OCI-LY3 (cell line): ENCODE data around the gene AGPAT1.
A peak's percentile ranks its signal among the peaks of the same experiment; 100 is the strongest.
"Not testable (repeated sequence)": the region's sequence is repeated elsewhere in the genome, so short reads cannot be mapped to it uniquely, and the experiment has no call there.

Source experiments
- H2AFZ ChIP-seq: fragments of 200-600, 300-600 bp; shearing (Covaris generic); 2 replicates; pipeline ENCODE4 v1.6.0; 2014; ENCODE audit warnings: antibody characterized with exemption, low read depth, low read length
- H3K27ac ChIP-seq: fragments of 200-600, 300-600 bp; sonication (generic); 2 replicates; pipeline ENCODE4 v1.5.1; 2014; ENCODE audit warnings: mild to moderate bottlenecking, low read length, moderate library complexity, mixed read lengths
- H3K27me3 ChIP-seq: fragments of 200-600, 300-600 bp; sonication (generic); 2 replicates; pipeline ENCODE4 v1.6.1; 2014; ENCODE audit warnings: low read depth, low read length, mixed read lengths
- H3K36me3 ChIP-seq: fragments of 200-600, 300-600 bp; sonication (generic); replicated peaks from 2 replicates; pipeline ENCODE3; 2014; ENCODE audit warnings: low read depth, low read length, mixed read lengths
- H3K4me1 ChIP-seq: fragments of 300-600, 200-600 bp; sonication (generic); 2 replicates; pipeline ENCODE4 v1.6.1; 2014; ENCODE audit warnings: low read length, mixed read lengths
- H3K4me2 ChIP-seq: fragments of 200-600, 300-600 bp; sonication (generic); 2 replicates; pipeline ENCODE4 v1.6.1; 2014; ENCODE audit warnings: low read length, mixed read lengths
- H3K4me3 ChIP-seq: fragments of 300-600, 200-600 bp; sonication (generic); 2 replicates; pipeline ENCODE4 v1.5.1; 2014; ENCODE audit warnings: antibody characterized with exemption, mild to moderate bottlenecking, low read length, moderate library complexity
- H3K79me2 ChIP-seq: fragments of 300-600, 200-600 bp; shearing (Covaris generic); 2 replicates; pipeline ENCODE4 v1.6.1; 2014; ENCODE audit warnings: mild to moderate bottlenecking, low read length, mixed read lengths
- H3K9ac ChIP-seq: fragments of 300-600, 200-600 bp; shearing (Covaris generic); 2 replicates; pipeline ENCODE4 v1.6.0; 2014; ENCODE audit warnings: mild to moderate bottlenecking, low read length, moderate library complexity
- H3K9me3 ChIP-seq: fragments of 200-600, 300-600 bp; shearing (Covaris generic); 2 replicates; pipeline ENCODE4 v1.6.1; 2014; ENCODE audit warnings: low read length, mixed read lengths; ENCODE audit not compliant: insufficient read depth
- H4K20me1 ChIP-seq: fragments of 200-600, 300-600 bp; sonication (generic); 2 replicates; pipeline ENCODE4 v1.6.1; 2016; ENCODE audit warnings: low read length, mixed read lengths; ENCODE audit not compliant: insufficient read depth
- EZH2phosphoT487 ChIP-seq: fragments of 200-600 bp; shearing (Covaris generic); IDR thresholded peaks from 2 replicates; pipeline ENCODE4 v1.6.1; 2018; ENCODE audit warnings: antibody characterized with exemption, mixed run types, low read depth
- TF ChIP-seq, protein P1 (sequence below): fragments of 200-600, 300-600 bp; sonication (generic); IDR thresholded peaks from 2 replicates; pipeline ENCODE4 v1.5.1; 2014; ENCODE audit warnings: antibody characterized with exemption, low read length, low read depth

The AGPAT1 gene

DNA sequence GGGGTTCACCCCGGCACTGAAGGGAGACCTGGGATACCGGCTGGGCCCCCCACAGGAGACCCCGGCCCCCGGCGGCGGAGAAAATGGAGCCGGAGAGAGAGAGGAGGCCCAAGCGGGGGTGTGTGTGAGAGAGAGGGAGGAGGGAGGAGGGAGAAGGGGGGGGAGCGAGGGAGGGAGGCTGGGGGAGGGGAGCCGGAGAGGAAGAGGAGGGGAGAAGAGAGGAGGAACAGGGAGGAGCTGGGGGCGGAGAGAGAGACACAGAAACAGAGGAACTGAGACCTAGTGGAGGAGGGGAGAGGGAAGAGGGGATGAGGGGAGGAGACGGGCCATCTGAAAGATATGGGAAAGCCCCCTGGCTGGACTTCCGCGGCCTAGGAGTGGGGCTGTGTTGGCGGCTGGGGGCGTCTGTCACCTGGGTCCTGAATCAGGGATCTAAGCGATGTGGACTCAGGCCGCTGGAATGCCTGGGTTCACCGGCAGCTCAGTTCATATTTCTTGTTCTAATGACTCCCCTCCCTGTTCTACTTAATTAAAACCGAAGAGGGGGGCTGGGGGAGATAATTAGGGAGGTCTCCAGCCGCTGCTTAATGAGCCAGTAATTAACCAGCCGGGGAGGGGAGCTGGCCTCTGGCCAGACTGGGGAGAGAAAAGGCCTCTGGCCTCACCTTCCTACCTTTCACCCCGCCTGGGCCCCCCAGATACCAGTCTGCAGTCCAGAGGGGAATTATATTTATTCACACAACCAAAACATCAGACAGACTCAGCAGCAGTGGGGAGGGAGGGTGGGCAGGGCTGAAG is 14.4 kb upstream of the AGPAT1 start, which contains the start of gene PBX2:
Gene PBX2 (minus strand): TSS at position 149 of the 798 bp plus-strand sequence. CDS start 287 bp downstream, outside the sequence.
- no peaks in the 10 kb centered on the region for H3K27me3 ChIP-seq
- H4K20me1 ChIP-seq, result no peaks in the 10 kb centered on the region
- no peaks in the 10 kb centered on the region for H3K9me3 ChIP-seq
- H3K4me2 ChIP-seq, result peak within 1 kb of the TSS; percentile 100
- peaks cover 59% of the 10 kb centered on the region for H3K4me1 ChIP-seq
- peak within 1 kb of the TSS; percentile 100 for H3K9ac ChIP-seq
- H3K27ac ChIP-seq, result peak within 1 kb of the TSS; percentile 97
- peak within 1 kb of the TSS; percentile 93 for H3K4me3 ChIP-seq
- H2AFZ ChIP-seq, result no peak within 1 kb of the TSS
- H3K79me2 ChIP-seq, result peaks cover 48% of the 10 kb centered on the region
- H3K36me3 ChIP-seq, result peaks cover 18% of the 10 kb centered on the region
- TF ChIP-seq, protein P1, sequence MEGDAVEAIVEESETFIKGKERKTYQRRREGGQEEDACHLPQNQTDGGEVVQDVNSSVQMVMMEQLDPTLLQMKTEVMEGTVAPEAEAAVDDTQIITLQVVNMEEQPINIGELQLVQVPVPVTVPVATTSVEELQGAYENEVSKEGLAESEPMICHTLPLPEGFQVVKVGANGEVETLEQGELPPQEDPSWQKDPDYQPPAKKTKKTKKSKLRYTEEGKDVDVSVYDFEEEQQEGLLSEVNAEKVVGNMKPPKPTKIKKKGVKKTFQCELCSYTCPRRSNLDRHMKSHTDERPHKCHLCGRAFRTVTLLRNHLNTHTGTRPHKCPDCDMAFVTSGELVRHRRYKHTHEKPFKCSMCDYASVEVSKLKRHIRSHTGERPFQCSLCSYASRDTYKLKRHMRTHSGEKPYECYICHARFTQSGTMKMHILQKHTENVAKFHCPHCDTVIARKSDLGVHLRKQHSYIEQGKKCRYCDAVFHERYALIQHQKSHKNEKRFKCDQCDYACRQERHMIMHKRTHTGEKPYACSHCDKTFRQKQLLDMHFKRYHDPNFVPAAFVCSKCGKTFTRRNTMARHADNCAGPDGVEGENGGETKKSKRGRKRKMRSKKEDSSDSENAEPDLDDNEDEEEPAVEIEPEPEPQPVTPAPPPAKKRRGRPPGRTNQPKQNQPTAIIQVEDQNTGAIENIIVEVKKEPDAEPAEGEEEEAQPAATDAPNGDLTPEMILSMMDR, result no peak
- TF ChIP-seq EZH2phosphoT487, result no peak

DNA sequence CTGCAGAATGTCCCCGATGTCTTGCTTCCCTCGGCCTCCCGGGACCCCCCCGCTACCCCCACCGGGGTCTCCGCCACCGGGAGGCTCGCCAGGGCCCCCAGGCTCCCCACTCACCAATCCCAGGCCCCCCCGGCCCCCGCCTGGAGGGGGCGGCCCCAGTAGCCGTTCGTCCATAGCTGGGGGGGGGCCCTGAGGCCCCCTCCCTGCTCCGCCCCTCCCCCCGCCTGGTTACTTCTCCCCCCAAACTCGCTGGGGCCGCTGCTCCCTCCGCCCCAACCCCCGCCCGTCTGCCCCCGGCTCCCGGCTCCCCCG is 13.8 kb upstream of the AGPAT1 start:
- Histone ChIP-seq H3K9ac (peak overlapping the region; percentile 90), H3K9me3 (no peaks in the 10 kb centered on the region), H4K20me1 (no peaks in the 10 kb centered on the region), H3K4me3 (peak overlapping the region; percentile 93), H3K27me3 (no peaks in the 10 kb centered on the region), H2AFZ (no peak overlapping the region), H3K4me1 (peaks cover 55% of the 10 kb centered on the region), H3K4me2 (peak overlapping the region; percentile 93), H3K79me2 (peaks cover 48% of the 10 kb centered on the region), H3K36me3 (peaks cover 18% of the 10 kb centered on the region), H3K27ac (peak overlapping the region; percentile 74)
- TF ChIP-seq, protein P1, result no peak
- TF ChIP-seq EZH2phosphoT487, result no peak

DNA sequence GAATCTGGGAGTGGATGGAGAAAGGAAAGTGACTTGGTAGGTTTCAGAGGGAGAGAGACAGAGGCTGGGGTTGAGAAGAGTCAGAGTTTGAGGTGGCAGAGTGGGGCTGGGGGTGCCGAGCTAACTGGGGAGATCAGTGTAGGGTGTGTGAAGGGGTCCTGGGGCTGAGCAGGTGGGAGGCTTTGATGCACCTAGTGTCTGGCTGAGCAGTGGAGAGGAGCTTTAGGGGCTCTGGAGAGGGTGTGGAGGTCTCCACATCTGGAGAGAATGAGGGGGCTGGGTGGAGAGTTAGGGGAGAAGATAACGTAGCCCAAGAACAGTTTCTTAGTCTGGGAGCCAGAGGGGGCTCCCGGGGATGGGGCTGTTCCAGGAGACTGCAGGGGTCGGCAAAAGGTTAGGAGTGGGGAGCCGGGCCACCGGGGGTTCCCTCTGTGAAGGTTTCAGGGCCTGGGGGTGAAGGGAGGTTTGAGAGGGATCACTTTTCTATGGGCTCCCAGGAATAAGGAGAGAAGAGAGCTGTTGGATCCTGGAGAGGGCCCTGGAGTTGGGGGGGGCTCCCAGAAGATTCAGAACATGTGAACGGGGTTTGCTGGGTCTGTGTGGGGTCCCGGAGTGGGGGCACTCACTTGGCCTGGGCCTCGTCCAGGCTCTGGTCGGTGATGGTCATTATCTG is 13.3 kb upstream of the AGPAT1 start:
- Histone ChIP-seq H3K4me1 (peaks cover 51% of the 10 kb centered on the region), H3K36me3 (peaks cover 18% of the 10 kb centered on the region), H3K9me3 (no peaks in the 10 kb centered on the region), H3K79me2 (peaks cover 50% of the 10 kb centered on the region), H3K27ac (peak overlapping the region; percentile 74), H4K20me1 (no peaks in the 10 kb centered on the region), H3K4me3 (peak overlapping the region; percentile 93), H3K4me2 (peak overlapping the region; percentile 93), H3K27me3 (no peaks in the 10 kb centered on the region), H2AFZ (no peak overlapping the region), H3K9ac (peak overlapping the region; percentile 90)
- TF ChIP-seq, protein P1, result no peak
- no peak for TF ChIP-seq EZH2phosphoT487

DNA sequence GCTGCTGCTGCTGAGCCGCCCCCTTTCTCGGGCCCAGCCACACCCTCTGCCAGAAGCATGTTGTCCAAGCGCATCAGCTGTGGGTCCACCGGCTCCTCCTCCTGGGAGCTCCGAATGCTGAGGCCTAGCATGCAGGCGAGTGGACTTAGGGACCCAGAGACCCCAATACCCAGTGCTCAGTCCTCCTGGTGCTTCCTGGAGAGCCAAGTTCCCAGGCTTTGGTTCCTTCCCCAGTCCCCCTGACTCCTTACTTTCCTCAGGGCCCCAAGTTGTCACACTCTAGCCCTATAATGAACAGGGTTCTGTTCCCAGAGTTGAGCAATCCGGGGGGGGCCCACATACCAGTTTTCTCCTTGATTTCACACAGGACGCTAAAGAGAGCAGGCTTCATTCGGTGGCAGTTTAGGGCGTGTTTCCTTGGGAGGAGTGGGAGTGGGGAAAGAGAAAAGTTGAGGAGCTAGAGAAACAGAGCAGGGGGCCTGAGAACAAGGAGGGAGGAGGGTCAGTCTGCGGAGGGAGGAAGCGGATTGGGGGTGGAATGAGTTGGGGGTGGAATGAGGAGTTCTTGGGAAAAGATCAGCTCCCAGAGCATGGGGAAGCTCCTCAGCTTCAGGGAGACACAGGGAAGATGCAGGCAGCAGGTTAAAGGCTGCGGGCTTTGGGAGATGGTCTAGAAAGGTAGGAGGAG is 12.6 kb upstream of the AGPAT1 start:
- Histone ChIP-seq H2AFZ (no peak overlapping the region), H3K9ac (peak overlapping the region; percentile 90), H3K79me2 (peaks cover 51% of the 10 kb centered on the region), H4K20me1 (no peaks in the 10 kb centered on the region), H3K4me2 (peak overlapping the region; percentile 93), H3K4me3 (peak overlapping the region; percentile 93), H3K27me3 (no peaks in the 10 kb centered on the region), H3K9me3 (no peaks in the 10 kb centered on the region), H3K4me1 (peaks cover 48% of the 10 kb centered on the region), H3K27ac (peak overlapping the region; percentile 74), H3K36me3 (peaks cover 20% of the 10 kb centered on the region)
- TF ChIP-seq EZH2phosphoT487, result no peak
- TF ChIP-seq, protein P1, result no peak

DNA sequence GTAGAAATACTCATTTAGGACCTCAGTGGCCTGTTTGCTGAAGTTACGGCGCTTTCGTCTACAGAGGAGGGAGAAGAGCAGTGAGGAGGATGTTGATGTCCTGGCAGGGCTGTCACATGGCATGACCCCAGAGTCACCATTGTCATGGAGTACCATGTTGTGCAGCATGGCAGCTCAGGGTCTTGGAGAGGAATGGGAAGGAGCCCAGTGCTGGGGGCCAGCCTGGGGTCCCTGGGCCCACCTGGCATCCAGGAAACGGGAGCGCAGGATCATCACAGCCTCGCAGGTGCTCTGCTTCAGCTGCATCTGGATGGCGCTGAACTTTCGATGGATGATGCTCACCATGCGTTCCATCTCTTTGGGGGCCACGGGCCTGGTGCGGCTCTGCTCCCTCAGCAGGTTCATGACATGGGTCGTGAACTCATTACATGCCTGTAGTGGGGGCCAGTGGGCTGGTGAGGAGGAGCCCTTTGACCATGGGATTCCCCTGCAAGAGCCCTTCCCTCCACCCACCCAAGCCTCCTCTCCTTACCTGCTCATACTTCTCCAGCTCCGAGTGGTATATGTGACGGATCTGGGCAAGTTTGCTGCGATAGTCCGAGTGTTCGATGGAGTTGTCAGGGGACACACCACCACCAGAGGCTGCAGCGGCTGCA is 12.0 kb upstream of the AGPAT1 start:
- not testable (repeated sequence) for H4K20me1 ChIP-seq, H2AFZ ChIP-seq, H3K27me3 ChIP-seq, H3K9ac ChIP-seq, H3K9me3 ChIP-seq, H3K4me3 ChIP-seq
- peaks cover 51% of the 10 kb centered on the region for H3K79me2 ChIP-seq
- H3K27ac ChIP-seq, result peak overlapping the region; percentile 76
- H3K36me3 ChIP-seq, result peaks cover 26% of the 10 kb centered on the region
- peak overlapping the region; percentile 44; the same call in 1 of the 2 replicates for H3K4me2 ChIP-seq
- peaks cover 43% of the 10 kb centered on the region for H3K4me1 ChIP-seq
